Neuronal stem cell (in vitro differentiated cells): ENCODE results near the gene PISD.

Experiments used
- DNase-seq: peaks from one replicate; pipeline ENCODE4 v3.0.0-alpha.2; 2013; ENCODE audit warnings: low spot score
- H2AFZ ChIP-seq: one replicate; pipeline ENCODE4 v1.6.1; 2013; ENCODE audit warnings: mild to moderate bottlenecking, low read length, inconsistent platforms
- H2AK5ac ChIP-seq: 2 replicates; pipeline ENCODE4 v1.6.1; 2013; ENCODE audit warnings: low read depth, mild to moderate bottlenecking, inconsistent platforms, low read length, moderate library complexity, mixed read lengths
- H2BK120ac ChIP-seq: 2 replicates; pipeline ENCODE4 v1.6.1; 2013; ENCODE audit warnings: low read depth, mild to moderate bottlenecking, inconsistent platforms, low read length, moderate library complexity, mixed read lengths
- H2BK12ac ChIP-seq: one replicate; pipeline ENCODE4 v1.6.1; 2013; ENCODE audit warnings: low read length, inconsistent platforms
- H2BK15ac ChIP-seq: 2 replicates; pipeline ENCODE4 v1.6.1; 2013; ENCODE audit warnings: mild to moderate bottlenecking, low read length, inconsistent platforms, mixed read lengths
- H2BK5ac ChIP-seq: one replicate; pipeline ENCODE4 v1.6.1; 2013; ENCODE audit warnings: inconsistent platforms, mild to moderate bottlenecking, low read length, moderate library complexity
- H3K14ac ChIP-seq: one replicate; pipeline ENCODE4 v1.6.1; 2013; ENCODE audit warnings: low read length, inconsistent platforms
- H3K18ac ChIP-seq: 2 replicates; pipeline ENCODE4 v1.6.1; 2013; ENCODE audit warnings: low read length, inconsistent platforms
- H3K23ac ChIP-seq: 2 replicates; pipeline ENCODE4 v1.6.1; 2013; ENCODE audit warnings: low read depth, mild to moderate bottlenecking, mixed read lengths, low read length, inconsistent platforms; ENCODE audit not compliant: poor library complexity
- H3K27ac ChIP-seq: replicated peaks from 3 replicates; pipeline ENCODE4 v1.5.1; 2013; ENCODE audit warnings: low read length, inconsistent platforms
- H3K27me3 ChIP-seq, 3 experiments: 2 replicates each; pipeline ENCODE4 v1.6.1; 2013; ENCODE audit warnings: low read length in 3 of 3, mild to moderate bottlenecking in 2 of 3, inconsistent platforms in 1 of 3, low read depth in 1 of 3, mixed read lengths in 1 of 3, moderate library complexity in 1 of 3; ENCODE audit not compliant: control insufficient read depth in 3 of 3, insufficient read depth in 3 of 3
- H3K36me3 ChIP-seq, 2 donors: replicated peaks in 1 of 2; 2 replicates each; pipeline ENCODE4 v1.6.1; 2013; ENCODE audit warnings: low read length in 2 of 2; ENCODE audit not compliant: control insufficient read depth in 2 of 2, insufficient read depth in 2 of 2
- H3K4ac ChIP-seq: 2 replicates; pipeline ENCODE4 v1.6.1; 2013; ENCODE audit warnings: inconsistent platforms, mild to moderate bottlenecking, low read length, moderate library complexity
- H3K4me1 ChIP-seq, 2 donors: 1 replicate in 1 of 2; 2 replicates in 1 of 2; pipeline ENCODE4 v1.6.1; 2013; ENCODE audit warnings: low read length in 2 of 2, low read depth in 1 of 2; ENCODE audit not compliant: control insufficient read depth in 2 of 2, insufficient read depth in 1 of 2
- H3K4me2 ChIP-seq: one replicate; pipeline ENCODE4 v1.6.1; 2013; ENCODE audit warnings: mild to moderate bottlenecking, low read length, inconsistent platforms; ENCODE audit not compliant: insufficient read depth, poor library complexity, severe bottlenecking
- H3K4me3 ChIP-seq, 2 donors: 2 replicates each; pipeline ENCODE4 v1.5.1; 2013; ENCODE audit warnings: low read length in 2 of 2, mild to moderate bottlenecking in 2 of 2, inconsistent platforms in 1 of 2, moderate library complexity in 1 of 2
- H3K79me1 ChIP-seq: one replicate; pipeline ENCODE4 v1.6.1; 2013; ENCODE audit warnings: low read depth, mild to moderate bottlenecking, inconsistent platforms, low read length, moderate library complexity
- H3K9ac ChIP-seq: one replicate; pipeline ENCODE4 v1.6.1; 2013; ENCODE audit warnings: mild to moderate bottlenecking, low read depth, low read length, inconsistent platforms; ENCODE audit not compliant: poor library complexity
- H3K9me3 ChIP-seq, 2 donors: replicated peaks in 1 of 2; 2 replicates each; pipeline versions ENCODE3 to v1.6.1; 2013; ENCODE audit warnings: low read length in 2 of 2, mild to moderate bottlenecking in 2 of 2, inconsistent platforms in 1 of 2, low read depth in 1 of 2, mixed read lengths in 1 of 2, moderate library complexity in 1 of 2; ENCODE audit not compliant: control insufficient read depth in 2 of 2, insufficient read depth in 1 of 2
- H4K8ac ChIP-seq: one replicate; pipeline ENCODE4 v1.6.1; 2013; ENCODE audit warnings: low read depth, mild to moderate bottlenecking, inconsistent platforms, low read length, moderate library complexity
- H4K91ac ChIP-seq: one replicate; pipeline ENCODE4 v1.6.1; 2013; ENCODE audit warnings: low read length, low read depth, mild to moderate bottlenecking, inconsistent platforms; ENCODE audit not compliant: poor library complexity
- WGBS, 2 donors: extraction: QIAGEN DNeasy Blood & Tissue Kit; methylation state at CpG; one replicate each; pipeline ENCODE4 v1.1.7; 2013; ENCODE audit warnings: missing lambda C conversion rate in 2 of 2, mixed read lengths in 1 of 2; ENCODE audit not compliant: insufficient read length in 2 of 2, insufficient replicate concordance in 1 of 2; ENCODE audit errors: extremely low coverage in 2 of 2; 5-methylcytosine and 5-hydroxymethylcytosine counted together

The PISD gene

GRCh38 chr22:31630331-31631329 lies 31.4 kb downstream of the PISD start:
- no peak overlapping the region for H4K91ac ChIP-seq
- DNase-seq, result peak; percentile 64
- H3K9me3 ChIP-seq, result no peaks in the 10 kb centered on the region
- peaks cover 27% of the 10 kb centered on the region for H3K79me1 ChIP-seq
- peak overlapping the region; percentile 94 for H3K4me2 ChIP-seq
- no peak overlapping the region for H2BK12ac ChIP-seq
- H3K14ac ChIP-seq, result peak overlapping the region; percentile 64
- peak overlapping the region; percentile 69 to 84 for H3K4me3 ChIP-seq
- H2BK120ac ChIP-seq, result peak overlapping the region; percentile 66
- H3K18ac ChIP-seq, result peak overlapping the region; percentile 91
- peak overlapping the region; percentile 76 for H4K8ac ChIP-seq
- no peak overlapping the region for H2BK5ac ChIP-seq
- peak overlapping the region; percentile 90 for H3K23ac ChIP-seq
- WGBS, 2 donors, result no CpG with 5 or more reads among the region's 65 CpGs
- peak overlapping the region; percentile 92 for H3K9ac ChIP-seq
- H2BK15ac ChIP-seq, result peak overlapping the region; percentile 73
- peaks cover 6 to 12% of the 10 kb centered on the region in 2 donors for H3K36me3 ChIP-seq
- no peak overlapping the region for H3K27ac ChIP-seq
- H2AK5ac ChIP-seq, result peak overlapping the region; percentile 76
- no peaks in the 10 kb centered on the region for H3K27me3 ChIP-seq
- peaks cover 11 to 23% of the 10 kb centered on the region in 2 donors for H3K4me1 ChIP-seq
- peak overlapping the region; percentile 87 for H2AFZ ChIP-seq
- no peak overlapping the region for H3K4ac ChIP-seq

GRCh38 chr22:31629741-31630184 lies 32.3 kb downstream of the PISD start:
- Histone ChIP-seq H4K91ac (no peak overlapping the region), H2BK5ac (no peak overlapping the region), H2BK120ac (peak overlapping the region; percentile 66), H3K27ac (no peak overlapping the region), H3K23ac (peak overlapping the region; percentile 80), H3K4me1 (peaks cover 14 to 31% of the 10 kb centered on the region in 2 donors), H2BK12ac (no peak overlapping the region), H3K4me2 (peak overlapping the region; percentile 94), H2BK15ac (no peak overlapping the region), H3K36me3 (peaks cover 6 to 12% of the 10 kb centered on the region in 2 donors), H3K18ac (peak overlapping the region; percentile 91), H2AK5ac (peak overlapping the region; percentile 76), H3K9ac (peak overlapping the region; percentile 83), H4K8ac (no peak overlapping the region), H3K14ac (peak overlapping the region; percentile 49), H3K9me3 (no peaks in the 10 kb centered on the region), H3K4ac (no peak overlapping the region), H3K4me3 (peak overlapping the region; percentile 69 to 84), H3K79me1 (peaks cover 29% of the 10 kb centered on the region), H3K27me3 (no peaks in the 10 kb centered on the region), H2AFZ (peak overlapping the region; percentile 87)
- DNase-seq, result no peak
- no CpG with 5 or more reads among the region's 14 CpGs for WGBS, 2 donors

DNA sequence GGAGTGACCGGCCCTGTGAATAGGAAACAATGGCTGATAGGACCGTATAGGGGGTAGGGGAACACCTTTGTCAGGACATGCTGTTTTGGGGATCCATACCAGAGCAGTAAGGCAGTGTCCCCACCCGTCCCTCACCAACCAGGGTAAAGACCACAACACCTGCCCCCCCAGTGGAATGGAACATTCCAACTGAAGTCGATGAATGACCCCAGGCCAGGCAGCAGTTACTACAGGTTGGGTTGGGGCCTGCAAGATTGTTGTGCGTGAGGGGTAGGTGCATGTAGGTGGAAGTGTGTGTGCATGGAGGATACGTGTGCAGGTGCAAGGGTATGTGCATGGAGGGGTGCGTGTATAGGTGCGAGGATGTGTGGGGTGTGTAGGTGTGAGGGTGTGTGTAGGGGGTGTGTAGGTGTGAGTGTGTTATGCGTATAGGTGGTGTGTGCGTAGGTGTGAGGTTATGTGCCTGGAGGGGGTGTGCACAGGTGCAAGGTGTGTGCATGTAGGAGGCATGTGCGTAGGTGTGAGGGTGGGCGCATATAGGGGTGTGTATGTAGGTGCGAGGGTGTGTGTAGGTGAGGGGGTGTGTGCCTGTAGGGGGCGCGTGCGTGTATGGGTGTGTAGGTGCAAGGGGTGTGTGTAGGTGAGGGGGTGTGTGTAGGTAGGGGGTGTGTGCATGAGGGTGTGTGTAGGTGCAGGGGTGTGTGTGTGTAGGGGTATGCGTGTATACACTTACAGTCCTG lies 32.9 kb downstream of the PISD start:
- H4K91ac ChIP-seq, result no peak overlapping the region
- H3K23ac ChIP-seq, result peak overlapping the region; percentile 80
- no peak overlapping the region for H2BK15ac ChIP-seq
- H3K27ac ChIP-seq, result no peak overlapping the region
- H2AFZ ChIP-seq, result no peak overlapping the region
- H3K4ac ChIP-seq, result no peak overlapping the region
- H3K9ac ChIP-seq, result peak overlapping the region; percentile 83
- H2BK5ac ChIP-seq, result no peak overlapping the region
- no peak overlapping the region for H3K4me2 ChIP-seq
- peak overlapping the region; percentile 34 for H2BK12ac ChIP-seq
- no peaks in the 10 kb centered on the region for H3K27me3 ChIP-seq
- H3K36me3 ChIP-seq, result peaks cover 6 to 12% of the 10 kb centered on the region in 2 donors
- H3K79me1 ChIP-seq, result peaks cover 29% of the 10 kb centered on the region
- H3K4me3 ChIP-seq, result peak overlapping the region; percentile 46 to 69
- no peak overlapping the region for H2BK120ac ChIP-seq
- H2AK5ac ChIP-seq, result peak overlapping the region; percentile 76
- peaks cover 20 to 36% of the 10 kb centered on the region in 2 donors for H3K4me1 ChIP-seq
- no peaks in the 10 kb centered on the region for H3K9me3 ChIP-seq
- 100% methylated on average over 3 to 9 of the region's 17 CpGs for WGBS, 2 donors
- H3K18ac ChIP-seq, result no peak overlapping the region
- no peak overlapping the region for H4K8ac ChIP-seq
- DNase-seq, result no peak
- H3K14ac ChIP-seq, result peak overlapping the region; percentile 49
